Measurements from ENCODE around the gene ANO1.

ANO1 gene

GRCh38 chr11:70142221-70142875 lies 64.2 kb downstream of the ANO1 start:
- DNase-seq: no peak

DNA sequence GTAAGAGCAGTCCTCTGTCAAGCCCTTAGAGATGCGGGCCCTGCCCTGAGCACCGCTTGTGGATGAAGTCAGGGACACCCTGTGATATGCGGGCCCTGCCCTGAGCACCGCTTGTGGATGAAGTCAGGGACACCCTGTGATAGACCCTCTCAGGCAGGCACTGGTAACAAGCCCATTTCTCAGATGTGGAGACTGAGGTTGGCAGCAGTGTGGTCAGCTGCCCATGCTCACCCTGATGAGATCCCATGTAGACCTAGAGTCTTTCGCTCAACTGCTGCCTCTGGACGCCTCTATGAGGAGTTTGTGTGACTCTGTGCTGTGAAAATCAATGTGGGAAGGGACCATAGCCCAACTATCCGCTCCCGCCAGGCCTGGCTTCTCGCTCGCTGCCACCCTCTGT lies 66.1 kb downstream of the ANO1 start:
- no peak for DNase-seq

GRCh38 chr11:70145071-70145470 lies 67.0 kb downstream of the ANO1 start:
- no peak for DNase-seq

- DNase-seq: no peak
Observed at GRCh38 chr11:70145841-70146240, 67.7 kb downstream of the ANO1 start.

- DNase-seq: no peak
Observed at GRCh38 chr11:70146299-70146698, 68.2 kb downstream of the ANO1 start.

- no peak for DNase-seq
Observed at GRCh38 chr11:70146895-70147520, 68.9 kb downstream of the ANO1 start.

GRCh38 chr11:70147668-70148067 lies 69.6 kb downstream of the ANO1 start:
- DNase-seq: no peak

DNA sequence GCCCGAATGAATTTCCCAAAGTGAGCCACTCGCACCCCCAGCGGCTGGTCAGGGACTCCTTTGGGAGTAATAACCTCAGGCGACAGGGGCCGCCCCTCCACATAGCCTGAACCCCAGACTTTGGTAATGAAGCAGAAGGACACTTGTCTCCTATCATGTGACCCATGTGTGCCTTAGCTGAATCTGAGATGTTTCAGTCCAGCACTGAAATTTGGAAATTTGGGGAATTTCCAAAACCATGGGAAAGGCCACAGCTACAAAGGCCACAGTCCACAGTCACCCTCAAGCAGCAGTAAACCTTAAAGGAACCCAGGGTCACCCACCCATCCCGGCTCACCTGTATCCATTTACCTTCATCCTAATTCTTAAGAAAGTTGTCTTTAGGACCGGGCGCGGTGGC lies 73.6 kb downstream of the ANO1 start:
- no peak for DNase-seq

GRCh38 chr11:70153133-70153727 lies 75.1 kb downstream of the ANO1 start:
- DNase-seq: no peak

DNA sequence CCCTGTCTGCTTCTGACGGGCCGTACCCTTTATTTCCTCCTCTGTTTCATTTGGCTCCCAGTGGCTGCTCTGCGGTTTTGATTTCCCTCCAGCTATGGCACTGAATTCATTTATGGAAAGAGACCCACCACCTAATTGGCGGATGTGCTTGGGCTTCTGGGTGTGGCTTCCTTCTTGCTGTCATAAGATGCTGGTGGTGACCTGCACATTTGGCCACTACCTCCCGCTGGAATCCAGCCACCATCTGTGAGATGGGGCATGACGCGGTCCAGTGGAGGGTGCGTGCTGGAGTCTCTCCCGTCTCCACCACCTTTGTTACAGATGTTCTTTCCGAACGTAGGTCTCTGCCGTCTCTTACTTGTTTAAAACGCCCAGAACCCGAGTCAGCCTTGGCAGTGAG lies 77.3 kb downstream of the ANO1 start:
- no peak for DNase-seq

- no peak for DNase-seq
Observed at GRCh38 chr11:70156291-70157037, 78.3 kb downstream of the ANO1 start.

DNA sequence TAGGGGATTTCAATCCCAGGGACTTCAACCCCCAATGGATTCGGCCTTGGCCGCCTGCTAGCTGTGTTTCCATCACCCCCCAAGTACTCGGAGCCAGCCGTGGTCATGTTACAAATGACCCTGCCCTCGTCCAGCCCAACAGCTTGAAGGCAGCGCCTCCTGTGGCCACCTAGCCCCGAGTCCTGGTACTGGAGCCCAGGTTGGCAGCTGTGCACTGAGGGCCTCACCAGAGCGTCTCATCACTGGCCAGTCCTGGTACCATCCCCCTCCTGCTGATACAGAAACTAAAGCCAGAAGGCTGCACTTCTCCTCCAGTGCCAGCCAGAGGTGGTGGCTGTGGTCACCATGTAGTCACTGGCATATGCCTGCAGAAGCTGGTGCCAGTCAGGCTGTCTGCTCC lies 80.1 kb downstream of the ANO1 start:
- DNase-seq: no peak

GRCh38 chr11:70158757-70159389 lies 80.8 kb downstream of the ANO1 start:
- DNase-seq: no peak

DNA sequence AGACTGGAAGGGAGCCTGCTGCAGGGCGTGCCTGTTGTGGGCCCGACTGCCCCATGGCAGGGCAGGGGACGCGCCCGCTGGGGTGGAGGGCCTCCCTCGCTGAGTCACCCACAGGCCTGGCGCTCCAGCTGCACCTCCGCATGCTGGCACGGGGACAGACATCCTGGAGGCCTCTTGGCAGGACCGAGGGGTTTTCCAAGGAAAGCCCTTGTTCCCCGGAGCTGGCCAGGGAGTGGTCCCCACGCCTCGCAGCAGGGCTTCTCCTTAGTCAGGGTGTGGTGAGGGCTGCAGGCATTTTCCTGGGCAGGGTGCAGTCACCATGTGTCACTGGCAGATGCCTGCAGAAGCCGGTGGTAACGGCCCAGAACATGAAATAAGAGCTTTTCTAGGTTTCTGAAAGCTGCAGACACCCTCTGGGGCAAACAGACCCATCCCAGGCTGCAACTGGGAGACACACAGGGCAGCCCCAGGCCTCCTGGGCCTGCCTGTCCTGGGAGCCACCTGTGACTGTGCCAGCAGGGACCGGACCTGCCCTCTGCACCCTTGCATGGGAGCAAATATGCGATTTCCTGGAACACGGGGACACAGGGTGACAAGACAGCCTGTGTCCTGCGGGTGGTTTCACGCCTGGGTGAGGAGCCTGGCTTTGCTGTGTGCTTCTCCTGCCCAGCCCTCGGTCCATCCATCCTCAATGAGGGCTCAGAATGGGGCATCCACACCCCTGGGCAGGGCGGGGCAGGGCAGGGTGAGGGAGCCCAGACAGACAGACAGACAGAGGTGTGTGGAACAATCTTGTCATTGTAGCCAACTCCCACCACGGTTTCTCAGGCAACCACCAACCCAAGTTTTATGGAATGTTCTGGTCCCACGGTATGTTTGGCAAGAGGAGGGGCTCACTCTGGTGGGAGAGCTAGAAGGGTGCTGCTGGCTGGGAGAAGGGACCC lies 81.8 kb downstream of the ANO1 start:
- no peak for DNase-seq

- DNase-seq: no peak
Observed at GRCh38 chr11:70161043-70161625, 83.0 kb downstream of the ANO1 start.

- DNase-seq: no peak
Observed at GRCh38 chr11:70164705-70165104, 86.6 kb downstream of the ANO1 start.

- no peak for DNase-seq
Observed at GRCh38 chr11:70167120-70167519, 89.0 kb downstream of the ANO1 start.

DNA sequence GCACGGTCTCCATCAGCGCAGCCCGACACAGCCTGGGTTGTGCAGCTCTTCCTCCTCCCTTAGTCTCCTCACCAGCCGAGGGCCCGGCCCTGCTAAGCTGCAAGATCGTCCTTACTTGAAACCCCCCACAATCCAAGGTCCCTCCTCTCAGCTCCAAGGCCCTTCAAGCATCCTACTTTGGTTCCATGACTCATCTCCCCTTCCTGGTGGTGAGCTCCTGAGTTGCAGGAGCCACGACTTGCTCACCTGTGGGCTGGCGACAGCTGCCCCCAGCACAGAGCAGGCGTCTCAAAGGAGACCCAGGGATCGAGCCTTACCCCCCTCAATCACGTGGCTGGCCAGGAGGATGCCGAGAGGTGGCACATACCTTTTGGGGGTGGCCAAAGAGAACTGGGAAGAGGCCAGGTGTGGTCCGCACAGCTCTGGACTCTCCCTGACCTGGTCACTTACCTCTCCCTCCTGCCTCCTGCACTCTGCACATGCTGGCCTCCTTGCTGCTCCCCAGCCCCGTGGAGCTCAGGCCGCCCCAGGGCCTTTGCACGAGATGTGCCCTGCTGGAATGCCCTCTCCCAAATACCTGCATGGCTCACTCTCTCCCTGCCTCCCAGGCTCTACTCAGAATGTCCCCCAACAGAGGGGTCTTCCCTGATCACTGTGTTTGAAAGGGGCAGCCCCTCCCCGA lies 89.7 kb downstream of the ANO1 start:
- DNase-seq: no peak

- no peak for DNase-seq
Observed at GRCh38 chr11:70168405-70168754, 90.3 kb downstream of the ANO1 start.

- DNase-seq: no peak
Observed at GRCh38 chr11:70169127-70169526, 91.0 kb downstream of the ANO1 start.

- no peak for DNase-seq
Observed at GRCh38 chr11:70169632-70170031, 91.5 kb downstream of the ANO1 start.

Measured in stimulated activated CD8-positive, alpha-beta memory T cell treated with anti-CD3 and anti-CD28 coated beads, Interleukin-4, amount 100 ng/mL, for 48 hours (primary cell).